Islet of Langerhans (tissue), 1 donor: ENCODE data around the gene EFCAB11.

Experiments
- FAIRE-seq: peaks from one replicate; lab custom pipeline; 2011; peaks lifted over from hg19 to GRCh38; lab: Jason Lieb, UNC

EFCAB11 gene

GRCh38 chr14:89956661-89957009 lies 2.1 kb upstream of the EFCAB11 start:
- FAIRE-seq: no peak

DNA sequence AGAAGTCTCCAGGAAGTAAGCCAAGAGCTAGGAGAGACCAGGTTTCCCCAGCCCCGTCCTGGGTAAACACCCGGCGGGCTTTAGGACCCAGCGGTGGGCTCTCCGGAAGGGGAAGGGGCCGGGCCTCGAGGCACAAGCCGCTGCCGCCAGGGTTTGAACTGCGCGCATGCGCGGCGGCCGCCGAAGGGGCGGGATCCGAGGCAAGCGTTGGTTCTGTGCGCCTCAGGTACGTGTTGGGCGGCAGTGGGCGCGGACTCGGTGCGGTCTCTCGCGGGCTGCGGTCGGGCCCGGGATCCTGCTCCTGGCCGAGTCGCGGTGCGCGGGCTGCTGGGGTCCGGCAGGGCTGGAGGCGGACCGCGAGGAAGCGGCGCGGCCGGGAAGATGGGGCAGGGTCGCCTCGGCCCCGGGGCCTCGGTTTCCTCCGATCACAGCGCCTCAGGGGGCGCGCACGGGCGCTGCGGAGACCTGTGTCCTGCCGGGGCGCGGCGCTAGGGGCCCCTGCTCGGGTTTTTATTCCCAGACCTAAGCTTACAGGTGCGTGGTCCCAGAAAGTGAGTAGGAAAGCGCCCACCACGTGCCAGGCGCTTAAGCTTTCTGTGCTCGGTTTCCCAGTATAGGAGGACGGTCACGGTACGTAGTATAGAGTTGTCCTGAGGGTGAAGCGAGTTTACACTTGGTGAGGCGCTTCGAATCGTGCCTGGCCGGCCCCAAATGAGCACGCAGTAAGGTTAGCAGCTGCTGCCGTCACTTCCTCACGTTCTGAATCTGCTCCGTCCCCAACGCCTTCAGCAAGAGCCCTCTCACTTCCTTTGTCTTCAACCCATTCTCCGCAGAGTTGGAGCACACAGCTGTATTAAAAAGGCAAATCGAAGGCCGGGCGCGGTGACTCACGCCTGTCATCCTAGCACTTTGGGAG lies 1.5 kb upstream of the EFCAB11 start, which contains the start of gene TDP1:
TSS of gene TDP1 (plus strand) at position 183 of the 916 bp plus-strand sequence. CDS start 7,188 bp downstream, outside the sequence.
- no peak for FAIRE-seq

GRCh38 chr14:89955022-89955744 lies 653 bp upstream of the EFCAB11 start:
- no peak for FAIRE-seq

DNA sequence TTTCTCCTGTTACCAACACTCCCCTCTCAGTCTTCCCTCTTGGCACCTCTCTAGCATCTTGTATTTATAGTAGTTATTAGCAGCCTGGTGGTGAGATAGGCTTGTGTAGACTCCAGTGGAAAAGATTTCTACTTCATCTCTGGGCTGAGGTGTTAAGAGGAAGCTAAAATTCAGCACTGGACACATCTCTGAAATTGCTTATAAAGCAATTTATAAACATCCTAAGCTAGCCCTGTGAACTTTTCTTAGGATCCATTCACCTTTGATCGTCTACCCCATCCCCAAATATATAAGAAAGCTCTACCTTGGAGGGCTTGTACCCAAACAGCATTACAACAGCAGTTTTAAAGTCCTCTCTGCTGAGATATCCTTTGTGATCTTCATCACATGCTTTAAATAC lies 928 bp downstream of the EFCAB11 start:
- no peak for FAIRE-seq

DNA sequence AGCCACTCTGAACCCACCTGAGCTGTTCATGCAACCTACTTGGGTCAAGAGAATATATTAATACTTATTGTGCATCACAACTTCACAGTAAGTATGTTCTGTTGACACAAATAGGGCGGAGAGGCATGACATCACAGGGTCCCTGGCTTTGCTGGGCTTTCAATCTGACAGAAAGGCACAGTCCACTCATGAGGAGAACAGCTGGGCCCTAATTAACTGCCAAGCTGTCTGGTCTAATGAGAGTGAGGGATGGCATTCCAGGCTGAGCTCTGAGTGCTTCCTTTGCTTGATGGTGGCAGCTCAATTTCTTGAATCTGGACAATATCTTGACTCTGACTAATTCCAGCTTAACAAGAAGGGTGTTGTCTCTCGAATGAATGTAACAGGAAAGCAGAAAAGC lies 2.0 kb downstream of the EFCAB11 start:
- FAIRE-seq: no peak

DNA sequence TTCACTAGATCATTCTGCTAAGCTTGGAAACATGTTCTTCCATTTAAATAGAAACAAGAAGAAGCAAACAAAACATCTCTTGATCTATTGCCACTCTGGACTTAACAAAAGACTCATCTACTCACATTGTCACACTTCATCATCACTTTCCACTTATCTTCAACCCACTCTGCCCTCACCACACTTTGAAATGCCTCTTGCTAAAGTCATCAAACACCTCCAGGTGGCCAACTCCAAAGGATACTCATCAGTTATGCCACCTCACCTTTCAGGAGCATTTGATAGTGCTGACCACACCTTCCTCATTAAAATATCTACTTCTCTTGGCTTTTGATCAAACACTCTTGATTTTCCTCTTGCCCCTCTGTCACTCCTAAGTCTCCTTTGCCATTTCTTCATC lies 7.2 kb downstream of the EFCAB11 start:
- FAIRE-seq: no peak

GRCh38 chr14:89941830-89942377 lies 12.6 kb downstream of the EFCAB11 start:
- no peak for FAIRE-seq

DNA sequence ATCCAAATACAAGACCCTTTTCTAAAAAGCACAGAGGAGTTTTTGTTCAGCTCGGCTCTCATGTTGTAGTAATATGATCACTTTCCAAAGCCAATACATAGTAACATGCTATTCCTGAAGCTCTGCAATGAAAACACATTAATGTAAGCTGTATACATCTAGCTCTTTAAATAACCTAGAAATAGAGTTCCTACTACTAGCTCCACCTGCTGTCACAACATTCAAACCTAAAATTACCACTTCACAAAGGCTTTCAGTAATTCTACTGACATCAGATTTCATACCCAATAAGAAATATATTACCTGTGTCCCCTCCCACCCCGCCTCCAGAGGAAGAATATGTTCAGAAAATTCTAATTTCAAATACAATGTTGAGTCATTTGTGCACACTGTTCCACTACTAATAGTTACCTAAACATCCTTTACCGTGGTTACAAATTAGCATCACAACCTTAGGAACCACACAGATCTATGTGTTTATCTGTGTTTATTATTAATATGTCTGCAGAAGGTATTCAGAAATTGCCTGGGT lies 17.8 kb downstream of the EFCAB11 start:
- FAIRE-seq: no peak

- FAIRE-seq: no peak
Measured at GRCh38 chr14:89933002-89933401, 21.5 kb downstream of the EFCAB11 start.

DNA sequence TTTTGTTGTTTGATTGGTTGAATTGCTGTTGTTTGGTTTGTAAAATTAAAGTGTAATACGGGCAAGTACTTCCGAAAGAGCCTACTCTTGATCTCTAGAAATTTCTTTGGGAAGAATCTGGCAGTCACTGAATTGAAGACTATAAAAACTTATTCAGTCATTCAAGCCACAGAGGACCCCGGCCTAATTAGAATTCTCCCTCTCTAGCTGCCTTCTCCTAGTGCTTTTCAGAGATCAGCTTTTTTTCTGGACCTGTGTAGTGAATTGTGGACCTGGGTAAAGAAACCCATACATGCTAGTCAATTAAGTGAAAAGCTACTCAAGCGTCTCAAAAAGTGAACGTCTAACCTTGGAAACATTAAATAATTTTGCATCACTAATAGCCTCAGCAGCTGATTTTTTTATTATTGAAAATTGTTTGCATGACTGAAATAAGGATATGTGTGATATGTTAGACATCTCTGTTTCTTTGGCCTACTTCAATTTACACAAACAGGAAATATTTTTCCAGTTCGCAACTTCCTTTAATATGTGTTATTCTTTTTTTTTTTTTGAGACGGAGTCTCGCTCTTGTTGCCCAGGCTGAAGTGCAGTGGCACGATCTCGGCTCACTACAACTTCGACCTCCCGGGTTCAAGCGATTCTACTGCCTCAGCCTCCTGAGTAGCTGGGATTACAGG lies 27.2 kb downstream of the EFCAB11 start:
- no peak for FAIRE-seq

DNA sequence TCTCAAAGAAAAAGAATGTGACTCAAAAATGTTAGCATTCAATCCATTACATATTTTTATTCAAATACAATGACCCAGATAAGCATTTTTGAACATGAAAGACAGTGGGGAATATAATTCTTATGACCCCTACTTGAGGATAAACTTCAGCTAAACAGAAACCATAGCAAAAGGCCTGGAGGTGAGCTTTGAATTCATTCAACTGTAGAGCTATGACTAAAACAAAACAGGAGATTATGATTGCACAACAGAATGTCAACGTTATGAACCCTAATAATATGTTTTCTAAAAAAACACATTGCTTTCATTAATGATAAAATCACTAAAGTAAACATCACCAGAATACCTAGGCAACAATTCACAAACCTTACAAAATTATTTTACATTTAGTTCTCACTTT lies 27.8 kb downstream of the EFCAB11 start:
- no peak for FAIRE-seq

GRCh38 chr14:89924268-89924667 lies 30.3 kb downstream of the EFCAB11 start:
- no peak for FAIRE-seq

DNA sequence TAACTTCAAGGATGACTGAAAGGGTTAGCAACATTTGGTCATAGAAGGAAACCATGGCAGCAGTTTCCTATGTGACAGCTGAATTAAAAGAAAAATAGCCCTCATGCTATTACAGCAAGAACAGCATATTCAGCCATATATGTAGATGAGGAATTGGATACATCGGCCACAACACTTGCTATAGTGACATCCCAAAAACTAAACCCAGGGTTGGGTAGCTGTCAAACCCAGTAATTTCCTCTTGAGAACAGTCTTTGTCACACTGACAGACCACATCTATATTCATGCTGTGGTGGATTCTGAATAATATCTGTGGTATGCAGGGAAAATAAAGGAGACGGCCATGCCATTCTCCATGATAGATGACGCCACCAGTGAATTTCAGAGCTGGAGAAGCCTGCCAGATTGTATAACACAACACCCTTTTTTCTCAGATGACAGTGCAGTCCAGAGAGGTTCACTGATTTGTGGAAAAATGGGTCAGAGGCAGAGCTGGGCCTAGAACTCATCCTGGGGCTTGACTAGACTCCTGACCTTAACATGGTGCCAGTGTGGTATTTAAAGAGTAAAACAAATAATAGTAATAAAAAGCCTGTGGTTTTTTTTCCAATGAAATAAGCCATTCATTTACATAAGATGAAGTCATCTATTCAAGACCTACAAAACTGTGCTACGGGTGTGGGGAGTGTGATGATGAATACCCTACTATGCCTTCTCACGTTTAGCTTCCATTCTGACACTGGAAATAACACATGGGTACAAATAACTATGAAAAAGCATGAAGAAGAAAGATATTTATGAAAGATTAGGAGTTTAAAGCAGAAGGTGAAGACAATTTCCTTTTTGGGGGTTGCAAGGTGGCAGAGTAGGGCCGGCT lies 32.3 kb downstream of the EFCAB11 start:
- no peak for FAIRE-seq

- FAIRE-seq: no peak
Measured at GRCh38 chr14:89921346-89921745, 33.2 kb downstream of the EFCAB11 start.

- no peak for FAIRE-seq
Measured at GRCh38 chr14:89920056-89920455, 34.5 kb downstream of the EFCAB11 start.

GRCh38 chr14:89918721-89919120 lies 35.8 kb downstream of the EFCAB11 start:
- no peak for FAIRE-seq

DNA sequence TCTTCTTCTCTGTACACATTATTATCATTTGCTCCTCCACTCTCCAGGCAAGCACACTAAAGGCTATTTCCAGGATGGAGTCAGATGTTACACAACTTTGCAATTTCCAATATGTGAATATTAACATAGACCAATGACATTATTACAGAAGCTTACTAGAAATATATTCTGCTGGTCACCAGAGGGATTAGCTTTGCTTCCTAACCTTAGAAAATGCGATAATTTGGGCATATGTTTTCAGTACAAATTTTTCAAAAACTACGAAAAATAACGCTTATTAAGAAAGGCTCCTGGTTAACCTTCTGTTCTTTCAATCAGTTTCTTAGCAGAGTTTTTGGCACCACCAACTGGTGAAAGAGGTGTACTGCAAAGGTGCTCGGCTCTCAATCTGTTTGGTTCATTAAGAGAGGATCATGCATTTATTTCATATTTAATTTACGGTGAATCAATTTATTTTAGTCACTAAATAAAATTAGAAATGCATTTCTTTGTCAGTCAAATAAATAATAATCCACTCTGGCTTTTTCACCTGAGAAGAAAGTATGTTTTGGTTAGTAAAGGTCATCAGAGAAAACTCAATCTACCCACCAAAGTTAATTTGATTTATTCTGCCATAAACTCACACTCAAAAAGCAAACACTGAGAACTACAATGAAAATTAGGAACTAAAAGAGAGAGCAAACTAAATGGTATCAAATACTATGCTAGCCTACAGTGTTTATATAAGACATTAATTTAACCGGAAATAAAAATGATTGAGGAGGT lies 39.2 kb downstream of the EFCAB11 start:
- peak; percentile 95 for FAIRE-seq

GRCh38 chr14:89912667-89913211 lies 41.8 kb downstream of the EFCAB11 start:
- FAIRE-seq: no peak

GRCh38 chr14:89912221-89912620 lies 42.3 kb downstream of the EFCAB11 start:
- no peak for FAIRE-seq
